ENCODE data around the gene POLL. TPM values are rescaled to one million over a fixed set of nuclear protein-coding genes. Genes with fewer than 3 reads are reported as not detected.

POLL gene
- polyA plus RNA-seq, 2 of the 4 experiments (the other 2 are of a cell fraction): 13.3 to 16.7 TPM

- H3K4me3 ChIP-seq: no peak overlapping the region
- FAIRE-seq (no peak), ATAC-seq (no peak), DNase-seq (ENCODE audit: low read depth in 1 of 2, low spot score in 1 of 2) (no peak)
- 82% methylated on average over 29 of the region's 59 CpGs for WGBS (ENCODE audit: missing lambda C conversion rate)
- no peaks in the 10 kb centered on the region for H3K9me3 ChIP-seq
- ChIA-PET CTCF (interaction anchor here (0.9 to 1.3 kb wide), 3 partner anchors 12 to 405 kb away, joined by 3 to 6 read pairs (median 3); no protein-coding TSS in a partner anchor), POLR2A (no interaction called here)
- H3K4me2 ChIP-seq: no peak overlapping the region
- peaks cover 10% of the 10 kb centered on the region; the same call in 2 of the 3 replicates for H3K4me1 ChIP-seq
- TF ChIP-seq SMC3 (IDR thresholded peaks at IDR 0.05): no peak
- TF ChIP-seq ESRRA (IDR thresholded peaks at IDR 0.05; ENCODE audit: borderline replicate concordance, low read length): no peak
- TF ChIP-seq NFE2L2 (conservative IDR thresholded peaks at IDR 0.05; ENCODE audit: low read length): no peak
- TF ChIP-seq REST (IDR thresholded peaks at IDR 0.05): no peak
- TF ChIP-seq BCL3 (IDR thresholded peaks at IDR 0.05): no peak
- no peak for TF ChIP-seq CBX8 (IDR thresholded peaks at IDR 0.05)
- no peak for TF ChIP-seq CHD2 (IDR thresholded peaks at IDR 0.05; ENCODE audit: low read length, partially characterized antibody)
- no peak for TF ChIP-seq HEYL (CRISPR knock-in tag; IDR thresholded peaks at IDR 0.05)
- TF ChIP-seq HMGXB4 (CRISPR knock-in tag; IDR thresholded peaks at IDR 0.05; ENCODE audit: borderline replicate concordance): no peak
- TF ChIP-seq NPAS2 (CRISPR knock-in tag; IDR thresholded peaks at IDR 0.05; ENCODE audit: borderline replicate concordance): no peak
- TF ChIP-seq GATA3 (IDR thresholded peaks at IDR 0.05; ENCODE audit: borderline replicate concordance): no peak
- TF ChIP-seq ZFP36 (IDR thresholded peaks at IDR 0.05; ENCODE audit: borderline replicate concordance, partially characterized antibody): no peak
- TF ChIP-seq HOXB5 (CRISPR knock-in tag; IDR thresholded peaks at IDR 0.05): no peak
- no peak for TF ChIP-seq ATOH8 (CRISPR knock-in tag; IDR thresholded peaks at IDR 0.05; ENCODE audit: low read depth)
- no peak for TF ChIP-seq PHF8 (IDR thresholded peaks at IDR 0.05; ENCODE audit: borderline replicate concordance, low read depth)
- TF ChIP-seq HDAC2 (IDR thresholded peaks at IDR 0.05): no peak
- TF ChIP-seq CEBPB (IDR thresholded peaks at IDR 0.05): no peak
- H3K27ac ChIP-seq: no peak overlapping the region
Measured at GRCh38 chr10:101566333-101567164, 21.5 kb downstream of the POLL start.

- FAIRE-seq (no peak), DNase-seq (ENCODE audit: low read depth in 1 of 2, low spot score in 1 of 2) (no peak), ATAC-seq (no peak)
- Histone ChIP-seq H3K4me3 (no peak overlapping the region), H3K4me2 (no peak overlapping the region), H3K9me3 (no peaks in the 10 kb centered on the region), H3K27ac (no peak overlapping the region), H3K4me1 (peaks cover 9% of the 10 kb centered on the region; the same call in 2 of the 3 replicates)
- TF ChIP-seq CHD4 (IDR thresholded peaks at IDR 0.05; ENCODE audit: borderline replicate concordance) (no peak), RNF2 (IDR thresholded peaks at IDR 0.05; ENCODE audit: borderline replicate concordance, low read depth) (no peak), MAX (IDR thresholded peaks at IDR 0.05) (no peak), CBX8 (IDR thresholded peaks at IDR 0.05) (no peak), RAD21 (conservative IDR thresholded peaks at IDR 0.05 in 1 of 2, IDR thresholded peaks at IDR 0.05 in 1 of 2) (no peak)
- ChIA-PET CTCF (interaction anchor here (0.9 to 1.3 kb wide), 3 partner anchors 11 to 404 kb away, joined by 3 to 6 read pairs (median 3); no protein-coding TSS in a partner anchor), POLR2A (no interaction called here)
- 84% methylated on average over 6 of the region's 8 CpGs for WGBS (ENCODE audit: missing lambda C conversion rate)
Measured at GRCh38 chr10:101565936-101566332, 22.1 kb downstream of the POLL start.
